ENCODE data around the gene ASIC4. TPM values are rescaled to one million over a fixed set of nuclear protein-coding genes. Genes with fewer than 3 reads are reported as not detected.

Gene ASIC4
- total and polyA plus RNA-seq, 2 experiments from 2014 or later: 0.13 to 3.6 TPM

DNA sequence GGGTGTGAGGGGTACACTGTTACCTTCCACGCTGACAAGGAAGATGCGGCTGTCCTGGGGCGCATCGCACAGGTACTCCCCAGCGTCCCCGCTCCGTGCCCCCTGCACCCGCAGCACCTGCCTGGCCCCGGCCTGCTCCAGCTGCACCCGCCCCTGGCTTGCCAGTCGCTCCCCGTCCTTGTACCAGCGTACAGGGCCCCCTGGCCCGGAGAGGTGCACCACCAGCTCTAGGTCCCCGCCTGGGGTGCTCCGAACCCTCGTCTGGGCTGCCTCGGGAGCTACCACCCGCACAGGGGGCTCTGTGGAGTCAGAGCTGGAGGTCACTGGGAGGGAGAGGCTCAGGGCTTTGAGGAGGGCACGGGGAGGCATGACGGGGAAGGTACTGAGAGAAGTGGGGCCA is 43.0 kb downstream of the ASIC4 start (continued):
- TF ChIP-seq, protein P1, sequence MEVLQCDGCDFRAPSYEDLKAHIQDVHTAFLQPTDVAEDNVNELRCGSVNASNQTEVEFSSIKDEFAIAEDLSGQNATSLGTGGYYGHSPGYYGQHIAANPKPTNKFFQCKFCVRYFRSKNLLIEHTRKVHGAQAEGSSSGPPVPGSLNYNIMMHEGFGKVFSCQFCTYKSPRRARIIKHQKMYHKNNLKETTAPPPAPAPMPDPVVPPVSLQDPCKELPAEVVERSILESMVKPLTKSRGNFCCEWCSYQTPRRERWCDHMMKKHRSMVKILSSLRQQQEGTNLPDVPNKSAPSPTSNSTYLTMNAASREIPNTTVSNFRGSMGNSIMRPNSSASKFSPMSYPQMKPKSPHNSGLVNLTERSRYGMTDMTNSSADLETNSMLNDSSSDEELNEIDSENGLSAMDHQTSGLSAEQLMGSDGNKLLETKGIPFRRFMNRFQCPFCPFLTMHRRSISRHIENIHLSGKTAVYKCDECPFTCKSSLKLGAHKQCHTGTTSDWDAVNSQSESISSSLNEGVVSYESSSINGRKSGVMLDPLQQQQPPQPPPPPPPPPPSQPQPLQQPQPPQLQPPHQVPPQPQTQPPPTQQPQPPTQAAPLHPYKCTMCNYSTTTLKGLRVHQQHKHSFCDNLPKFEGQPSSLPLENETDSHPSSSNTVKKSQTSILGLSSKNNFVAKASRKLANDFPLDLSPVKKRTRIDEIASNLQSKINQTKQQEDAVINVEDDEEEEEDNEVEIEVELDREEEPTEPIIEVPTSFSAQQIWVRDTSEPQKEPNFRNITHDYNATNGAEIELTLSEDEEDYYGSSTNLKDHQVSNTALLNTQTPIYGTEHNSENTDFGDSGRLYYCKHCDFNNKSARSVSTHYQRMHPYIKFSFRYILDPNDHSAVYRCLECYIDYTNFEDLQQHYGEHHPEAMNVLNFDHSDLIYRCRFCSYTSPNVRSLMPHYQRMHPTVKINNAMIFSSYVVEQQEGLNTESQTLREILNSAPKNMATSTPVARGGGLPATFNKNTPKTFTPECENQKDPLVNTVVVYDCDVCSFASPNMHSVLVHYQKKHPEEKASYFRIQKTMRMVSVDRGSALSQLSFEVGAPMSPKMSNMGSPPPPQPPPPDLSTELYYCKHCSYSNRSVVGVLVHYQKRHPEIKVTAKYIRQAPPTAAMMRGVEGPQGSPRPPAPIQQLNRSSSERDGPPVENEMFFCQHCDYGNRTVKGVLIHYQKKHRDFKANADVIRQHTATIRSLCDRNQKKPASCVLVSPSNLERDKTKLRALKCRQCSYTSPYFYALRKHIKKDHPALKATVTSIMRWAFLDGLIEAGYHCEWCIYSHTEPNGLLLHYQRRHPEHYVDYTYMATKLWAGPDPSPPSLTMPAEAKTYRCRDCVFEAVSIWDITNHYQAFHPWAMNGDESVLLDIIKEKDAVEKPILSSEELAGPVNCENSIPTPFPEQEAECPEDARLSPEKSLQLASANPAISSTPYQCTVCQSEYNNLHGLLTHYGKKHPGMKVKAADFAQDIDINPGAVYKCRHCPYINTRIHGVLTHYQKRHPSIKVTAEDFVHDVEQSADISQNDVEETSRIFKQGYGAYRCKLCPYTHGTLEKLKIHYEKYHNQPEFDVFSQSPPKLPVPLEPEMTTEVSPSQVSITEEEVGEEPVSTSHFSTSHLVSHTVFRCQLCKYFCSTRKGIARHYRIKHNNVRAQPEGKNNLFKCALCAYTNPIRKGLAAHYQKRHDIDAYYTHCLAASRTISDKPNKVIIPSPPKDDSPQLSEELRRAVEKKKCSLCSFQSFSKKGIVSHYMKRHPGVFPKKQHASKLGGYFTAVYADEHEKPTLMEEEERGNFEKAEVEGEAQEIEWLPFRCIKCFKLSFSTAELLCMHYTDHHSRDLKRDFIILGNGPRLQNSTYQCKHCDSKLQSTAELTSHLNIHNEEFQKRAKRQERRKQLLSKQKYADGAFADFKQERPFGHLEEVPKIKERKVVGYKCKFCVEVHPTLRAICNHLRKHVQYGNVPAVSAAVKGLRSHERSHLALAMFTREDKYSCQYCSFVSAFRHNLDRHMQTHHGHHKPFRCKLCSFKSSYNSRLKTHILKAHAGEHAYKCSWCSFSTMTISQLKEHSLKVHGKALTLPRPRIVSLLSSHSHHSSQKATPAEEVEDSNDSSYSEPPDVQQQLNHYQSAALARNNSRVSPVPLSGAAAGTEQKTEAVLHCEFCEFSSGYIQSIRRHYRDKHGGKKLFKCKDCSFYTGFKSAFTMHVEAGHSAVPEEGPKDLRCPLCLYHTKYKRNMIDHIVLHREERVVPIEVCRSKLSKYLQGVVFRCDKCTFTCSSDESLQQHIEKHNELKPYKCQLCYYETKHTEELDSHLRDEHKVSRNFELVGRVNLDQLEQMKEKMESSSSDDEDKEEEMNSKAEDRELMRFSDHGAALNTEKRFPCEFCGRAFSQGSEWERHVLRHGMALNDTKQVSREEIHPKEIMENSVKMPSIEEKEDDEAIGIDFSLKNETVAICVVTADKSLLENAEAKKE (CRISPR knock-in tag; IDR thresholded peaks at IDR 0.05): no peak
- TF ChIP-seq REST (IDR thresholded peaks at IDR 0.05; ENCODE audit: unreplicated experiment) (no peak), JUNB (IDR thresholded peaks at IDR 0.05; ENCODE audit: unreplicated experiment) (no peak), EZH2 (IDR thresholded peaks at IDR 0.05; ENCODE audit: low read depth, unreplicated experiment) (no peak), ZNF114 (CRISPR knock-in tag; IDR thresholded peaks at IDR 0.05) (no peak), ZNF331 (CRISPR knock-in tag; IDR thresholded peaks at IDR 0.05; ENCODE audit: low read depth) (no peak), STAT1 (IDR thresholded peaks at IDR 0.05; ENCODE audit: unreplicated experiment) (no peak)
